HEK293T (cell line): ENCODE results near the gene PPP1R37.

Experiments used
- CTCF ChIA-PET: fragments of 350-600 bp; formaldehyde crosslinking; extraction: SDS; loops from one replicate; lab custom pipeline; 2021; ENCODE audit warnings: antibody characterized with exemption, inconsistent platforms; lab: Yijun Ruan, JAX
- POLR2A ChIA-PET: fragments of 350-600 bp; formaldehyde crosslinking; extraction: SDS; loops from one replicate; lab custom pipeline; 2020; ENCODE audit warnings: antibody characterized with exemption, inconsistent platforms; lab: Yijun Ruan, JAX
- DNase-seq: peaks from one replicate; pipeline ENCODE4 v3.0.0; 2012; ENCODE audit warnings: mixed read lengths; ENCODE audit errors: extremely low spot score
- ARNT ChIP-seq: fragments of 450-650 bp; IDR thresholded peaks from 2 replicates; pipeline ENCODE4 v1.6.1; 2017; ENCODE audit warnings: mild to moderate bottlenecking
- BHLHE40 ChIP-seq: fragments of 450-650 bp; IDR thresholded peaks from 2 replicates; pipeline ENCODE4 v1.6.1; 2016; ENCODE audit warnings: mild to moderate bottlenecking, moderate library complexity, borderline replicate concordance
- CTBP1 ChIP-seq: fragments of 450-650 bp; IDR thresholded peaks from 2 replicates; pipeline ENCODE4 v1.6.1; 2016; ENCODE audit warnings: borderline replicate concordance
- ELF4 ChIP-seq: fragments of 450-650 bp; IDR thresholded peaks from 2 replicates; pipeline ENCODE4 v1.6.1; 2017; ENCODE audit warnings: antibody characterized with exemption
- FOXA1 ChIP-seq: fragments of 450-650 bp; IDR thresholded peaks from 2 replicates; pipeline ENCODE4 v1.6.1; 2016; ENCODE audit warnings: mild to moderate bottlenecking
- FOXK2 ChIP-seq: fragments of 450-650 bp; IDR thresholded peaks from 2 replicates; pipeline ENCODE4 v1.6.1; 2016; ENCODE audit warnings: mild to moderate bottlenecking
- FOXM1 ChIP-seq: fragments of 450-650 bp; IDR thresholded peaks from 2 replicates; pipeline ENCODE4 v1.6.1; 2017; ENCODE audit warnings: mild to moderate bottlenecking, borderline replicate concordance
- HDGF ChIP-seq: fragments of 450-650 bp; IDR thresholded peaks from 2 replicates; pipeline ENCODE4 v1.6.1; 2017; ENCODE audit warnings: antibody characterized with exemption, borderline replicate concordance
- L3MBTL2 ChIP-seq: fragments of 450-650 bp; conservative IDR thresholded peaks from 2 replicates; pipeline ENCODE4 v1.6.1; 2016; ENCODE audit warnings: mild to moderate bottlenecking
- LEF1 ChIP-seq: fragments of 450-650 bp; IDR thresholded peaks from 2 replicates; pipeline ENCODE4 v1.6.1; 2017; ENCODE audit warnings: mild to moderate bottlenecking, borderline replicate concordance
- NFRKB ChIP-seq: fragments of 450-650 bp; IDR thresholded peaks from 2 replicates; pipeline ENCODE4 v1.6.1; 2016; ENCODE audit warnings: mild to moderate bottlenecking, moderate library complexity
- SP1 ChIP-seq: fragments of 450-650 bp; IDR thresholded peaks from 2 replicates; pipeline ENCODE4 v1.6.1; 2017
- SUZ12 ChIP-seq: fragments of 450-650 bp; IDR thresholded peaks from 2 replicates; pipeline ENCODE4 v1.6.1; 2016; ENCODE audit warnings: mild to moderate bottlenecking
- TARDBP ChIP-seq: fragments of 450-650 bp; IDR thresholded peaks from 2 replicates; pipeline ENCODE4 v1.6.1; 2016
- ZNF384 ChIP-seq: fragments of 450-650 bp; IDR thresholded peaks from 2 replicates; pipeline ENCODE4 v1.6.1; 2016
- TF ChIP-seq, protein P1 (sequence below): fragments of 450-650 bp; IDR thresholded peaks from 2 replicates; pipeline ENCODE4 v1.6.1; 2016

The PPP1R37 gene

DNA sequence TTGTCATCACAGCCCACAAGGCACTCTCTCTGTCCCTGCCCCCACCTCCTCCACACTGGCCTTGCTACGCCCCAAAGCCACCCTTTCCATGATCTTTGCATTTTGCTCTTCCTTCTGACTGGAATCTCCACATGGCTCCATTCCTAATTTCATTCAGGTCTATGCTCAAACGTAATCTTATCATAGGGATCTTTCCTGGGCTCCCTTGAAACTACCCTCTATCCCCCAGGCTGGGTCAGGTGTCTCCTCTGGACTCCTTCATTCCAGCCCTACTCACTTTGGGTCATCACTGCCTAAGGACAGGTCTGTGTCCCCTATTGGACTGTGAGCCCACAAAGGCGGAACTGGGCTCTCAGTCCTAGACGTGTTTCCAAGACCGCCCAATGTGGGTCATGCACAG, 10.8 kb upstream of the PPP1R37 start:
- TF ChIP-seq FOXA1 = no peak
- TF ChIP-seq CTBP1 = no peak
- TF ChIP-seq L3MBTL2 = no peak
- TF ChIP-seq, protein P1, sequence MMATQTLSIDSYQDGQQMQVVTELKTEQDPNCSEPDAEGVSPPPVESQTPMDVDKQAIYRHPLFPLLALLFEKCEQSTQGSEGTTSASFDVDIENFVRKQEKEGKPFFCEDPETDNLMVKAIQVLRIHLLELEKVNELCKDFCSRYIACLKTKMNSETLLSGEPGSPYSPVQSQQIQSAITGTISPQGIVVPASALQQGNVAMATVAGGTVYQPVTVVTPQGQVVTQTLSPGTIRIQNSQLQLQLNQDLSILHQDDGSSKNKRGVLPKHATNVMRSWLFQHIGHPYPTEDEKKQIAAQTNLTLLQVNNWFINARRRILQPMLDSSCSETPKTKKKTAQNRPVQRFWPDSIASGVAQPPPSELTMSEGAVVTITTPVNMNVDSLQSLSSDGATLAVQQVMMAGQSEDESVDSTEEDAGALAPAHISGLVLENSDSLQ = no peak
- TF ChIP-seq BHLHE40 = no peak
- TF ChIP-seq SP1 = no peak
- no peak for TF ChIP-seq ARNT
- no peak for TF ChIP-seq LEF1
- TF ChIP-seq ELF4 = no peak
- no peak for TF ChIP-seq FOXK2
- no peak for TF ChIP-seq SUZ12
- TF ChIP-seq FOXM1 = no peak
- no peak for TF ChIP-seq TARDBP
- TF ChIP-seq NFRKB = no peak
- TF ChIP-seq ZNF384 = no peak
- TF ChIP-seq HDGF = no peak
- ChIA-PET CTCF (no interaction called here), POLR2A (no interaction called here)
- no peak for DNase-seq

DNA sequence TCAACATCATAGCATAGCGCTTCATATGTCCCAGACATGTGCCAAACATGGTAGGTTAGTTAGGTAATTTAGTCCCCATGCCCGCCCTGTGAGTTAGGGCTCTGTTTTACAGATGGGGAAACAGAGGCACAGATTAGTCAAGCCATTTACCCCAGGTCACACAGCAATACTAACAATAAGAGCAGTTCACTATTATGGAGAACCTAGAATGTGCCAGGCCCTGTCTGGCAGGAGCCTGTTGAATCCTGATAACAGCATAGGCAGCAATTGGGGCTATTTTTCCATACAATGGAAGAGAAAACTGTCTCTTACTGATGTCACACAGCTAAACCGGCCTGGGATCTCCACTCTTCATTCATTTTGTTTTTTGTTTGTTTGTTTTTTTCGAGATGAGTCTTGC, 6.5 kb upstream of the PPP1R37 start:
- DNase-seq = no peak
- CTCF ChIA-PET = no interaction called here
- TF ChIP-seq L3MBTL2 = no peak
- TF ChIP-seq SUZ12 = no peak
- TF ChIP-seq BHLHE40 = no peak
- TF ChIP-seq HDGF = no peak
- no peak for TF ChIP-seq ELF4
- no peak for TF ChIP-seq CTBP1
- no peak for TF ChIP-seq TARDBP
- TF ChIP-seq FOXM1 = no peak
- no peak for TF ChIP-seq FOXA1
- no peak for TF ChIP-seq FOXK2
- no peak for TF ChIP-seq ZNF384
- no peak for TF ChIP-seq NFRKB
- TF ChIP-seq, protein P1 = no peak
- TF ChIP-seq LEF1 = no peak
- TF ChIP-seq ARNT = no peak
- no peak for TF ChIP-seq SP1
- POLR2A ChIA-PET = no interaction called here

DNA sequence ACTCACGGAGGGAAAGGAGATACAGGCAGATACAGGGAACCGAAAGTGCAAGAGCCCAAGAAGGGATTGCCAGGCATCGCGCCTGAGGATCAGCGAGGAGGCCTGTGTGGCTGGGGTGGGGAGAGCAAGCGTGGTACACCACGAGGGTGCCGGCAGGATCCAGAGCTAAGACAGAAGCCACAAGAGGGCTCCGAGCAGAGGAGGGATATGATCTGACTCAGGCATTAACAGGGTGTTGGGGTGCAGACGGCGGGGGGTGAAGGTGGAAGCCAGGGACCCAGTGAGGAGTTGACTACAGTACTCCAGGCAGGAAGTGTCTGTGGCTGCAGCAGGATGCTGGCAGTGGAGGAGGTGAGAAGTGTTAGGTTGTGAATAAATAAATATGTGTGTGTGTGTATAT, 5.4 kb upstream of the PPP1R37 start:
- POLR2A ChIA-PET = no interaction called here
- TF ChIP-seq HDGF (no peak), ZNF384 (no peak), FOXA1 (no peak), SP1 (no peak), SUZ12 (no peak), BHLHE40 (no peak), L3MBTL2 (no peak), NFRKB (no peak), CTBP1 (no peak), LEF1 (no peak), FOXM1 (no peak), FOXK2 (no peak), ARNT (no peak), ELF4 (no peak), TARDBP (no peak)
- TF ChIP-seq, protein P1 = no peak
- CTCF ChIA-PET = no interaction called here
- no peak for DNase-seq

DNA sequence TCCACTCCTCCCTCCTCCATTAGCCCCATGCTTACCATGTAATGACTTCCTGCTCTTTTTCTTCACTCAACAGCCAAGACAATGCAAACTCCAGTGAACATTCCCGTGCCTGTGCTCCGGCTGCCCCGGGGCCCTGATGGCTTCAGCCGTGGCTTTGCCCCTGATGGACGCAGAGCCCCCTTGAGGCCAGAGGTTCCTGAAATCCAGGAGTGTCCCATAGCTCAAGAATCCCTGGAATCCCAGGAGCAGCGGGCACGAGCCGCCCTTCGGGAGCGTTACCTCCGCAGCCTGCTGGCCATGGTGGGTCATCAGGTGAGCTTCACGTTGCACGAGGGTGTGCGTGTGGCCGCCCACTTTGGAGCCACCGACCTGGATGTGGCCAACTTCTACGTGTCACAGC, 2.9 kb upstream of the PPP1R37 start:
- POLR2A ChIA-PET = interaction anchor here (4.4 kb wide), 1 partner anchor 11 kb away, joined by 44 read pairs; the partner anchor contains the start of gene GEMIN7
- TF ChIP-seq TARDBP = no peak
- TF ChIP-seq SP1 = no peak
- no peak for TF ChIP-seq LEF1
- no peak for TF ChIP-seq ELF4
- TF ChIP-seq CTBP1 = no peak
- no peak for TF ChIP-seq FOXK2
- no peak for TF ChIP-seq BHLHE40
- no peak for TF ChIP-seq ZNF384
- TF ChIP-seq, protein P1 = no peak
- TF ChIP-seq NFRKB = no peak
- no peak for TF ChIP-seq L3MBTL2
- TF ChIP-seq FOXM1 = no peak
- TF ChIP-seq HDGF = no peak
- no peak for DNase-seq
- CTCF ChIA-PET = no interaction called here

DNA sequence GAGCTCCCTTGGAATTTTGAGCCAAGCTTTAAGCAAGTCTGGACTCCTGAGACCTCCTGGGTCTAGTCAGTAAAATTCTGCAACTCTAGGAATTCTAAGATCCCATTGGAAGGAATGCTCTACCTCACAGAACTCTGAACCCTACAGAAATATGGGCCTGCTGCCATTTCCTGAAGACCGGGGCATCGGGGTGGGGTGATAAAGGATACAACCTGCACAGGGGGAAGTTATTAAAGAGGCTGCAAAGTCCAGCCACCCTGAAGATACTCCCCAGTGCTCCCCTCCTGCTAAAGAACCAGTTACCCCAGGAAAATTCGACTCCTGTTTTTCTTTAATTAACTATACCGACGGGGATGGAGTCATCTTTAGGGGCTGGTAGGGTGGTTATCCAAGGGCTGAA, 2.4 kb upstream of the PPP1R37 start:
- no peak for DNase-seq
- TF ChIP-seq FOXM1 (no peak), NFRKB (no peak), L3MBTL2 (no peak), SUZ12 (no peak), FOXK2 (no peak), HDGF (no peak), ARNT (no peak), LEF1 (no peak), TARDBP (no peak), BHLHE40 (no peak), ELF4 (no peak), ZNF384 (no peak), FOXA1 (no peak)
- TF ChIP-seq, protein P1 = no peak
- ChIA-PET CTCF (interaction anchor here (0.6 kb wide), 1 partner anchor 59 kb away, joined by 3 read pairs; no protein-coding TSS in a partner anchor), POLR2A (interaction anchor here (2.4 to 4.4 kb wide), 2 partner anchors 11 to 15 kb away, joined by 21 to 44 read pairs; partner anchors contain the start of genes GEMIN7 and ZNF296)
